DMS114 treated with DMSO at 0.1 percent for 48 hours (cell line): ENCODE data around the gene IFI35.

ENCODE experiments used
- DNase-seq: peaks from one replicate; lab custom pipeline; 2025; ENCODE audit not compliant: unreplicated experiment; lab: John Stamatoyannopoulos, UW

The IFI35 gene

GRCh38 chr17:43020789-43021740, 14.5 kb downstream of the IFI35 start:
- peak; percentile 23 for DNase-seq

DNA sequence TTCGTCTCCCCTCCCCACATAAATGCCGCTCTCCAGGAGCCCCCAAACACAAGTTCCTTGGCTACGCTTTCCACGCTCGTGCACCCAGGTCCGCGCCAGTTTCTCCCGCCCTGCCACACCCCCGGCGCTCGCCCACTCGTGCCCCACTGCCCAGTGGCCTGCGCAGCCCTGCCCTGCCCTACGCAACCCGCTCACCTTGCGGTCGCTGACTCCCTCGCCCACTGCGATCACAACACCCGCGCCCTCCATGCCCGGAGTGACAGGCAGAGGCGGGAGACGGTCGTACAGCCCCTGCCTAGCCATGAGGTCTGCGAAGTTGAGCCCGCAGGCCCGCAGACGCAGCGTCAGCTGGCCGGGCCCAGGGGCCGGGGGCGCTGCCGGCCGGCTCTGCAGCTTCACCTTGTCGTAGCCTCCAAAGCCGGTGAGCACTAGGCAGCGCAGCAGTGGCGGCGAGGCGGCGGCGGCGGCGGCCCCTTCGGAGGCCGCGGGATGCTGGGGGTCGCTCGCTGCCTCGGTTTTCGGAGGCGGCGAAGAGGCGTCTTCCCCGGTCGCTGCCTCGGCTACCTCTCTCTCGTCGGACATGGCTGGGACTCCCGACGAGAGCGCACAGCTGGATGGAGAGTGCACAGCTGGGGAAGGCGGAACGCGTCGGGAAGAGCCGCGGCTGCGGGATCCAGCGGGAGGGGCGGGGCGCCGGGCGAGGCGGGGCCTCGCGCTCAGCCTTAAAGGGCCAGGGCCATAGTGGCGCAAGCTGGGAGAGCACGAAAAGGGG, 15.3 kb downstream of the IFI35 start, which contains the start of gene VAT1:
Gene VAT1, minus strand, starts transcription at position 645 of the 772 bp plus-strand sequence. Its CDS starts 63 bp downstream, at position 582.
- DNase-seq, result peak; percentile 69

- peak; percentile 80 for DNase-seq
These were observed 18.1 kb downstream of the IFI35 start, which contains the start of gene RND2 for GRCh38 chr17:43024407-43025289. TSS of gene RND2 (plus strand) at chr17:43025231. CDS start at chr17:43025348, 117 bp downstream.

- no peak for DNase-seq
These were observed 18.7 kb downstream of the IFI35 start for GRCh38 chr17:43025290-43025657.

- DNase-seq, result no peak
These were observed 19.4 kb downstream of the IFI35 start for GRCh38 chr17:43025766-43026537.

- no peak for DNase-seq
These were observed 20.0 kb downstream of the IFI35 start for GRCh38 chr17:43026595-43026994.

DNA sequence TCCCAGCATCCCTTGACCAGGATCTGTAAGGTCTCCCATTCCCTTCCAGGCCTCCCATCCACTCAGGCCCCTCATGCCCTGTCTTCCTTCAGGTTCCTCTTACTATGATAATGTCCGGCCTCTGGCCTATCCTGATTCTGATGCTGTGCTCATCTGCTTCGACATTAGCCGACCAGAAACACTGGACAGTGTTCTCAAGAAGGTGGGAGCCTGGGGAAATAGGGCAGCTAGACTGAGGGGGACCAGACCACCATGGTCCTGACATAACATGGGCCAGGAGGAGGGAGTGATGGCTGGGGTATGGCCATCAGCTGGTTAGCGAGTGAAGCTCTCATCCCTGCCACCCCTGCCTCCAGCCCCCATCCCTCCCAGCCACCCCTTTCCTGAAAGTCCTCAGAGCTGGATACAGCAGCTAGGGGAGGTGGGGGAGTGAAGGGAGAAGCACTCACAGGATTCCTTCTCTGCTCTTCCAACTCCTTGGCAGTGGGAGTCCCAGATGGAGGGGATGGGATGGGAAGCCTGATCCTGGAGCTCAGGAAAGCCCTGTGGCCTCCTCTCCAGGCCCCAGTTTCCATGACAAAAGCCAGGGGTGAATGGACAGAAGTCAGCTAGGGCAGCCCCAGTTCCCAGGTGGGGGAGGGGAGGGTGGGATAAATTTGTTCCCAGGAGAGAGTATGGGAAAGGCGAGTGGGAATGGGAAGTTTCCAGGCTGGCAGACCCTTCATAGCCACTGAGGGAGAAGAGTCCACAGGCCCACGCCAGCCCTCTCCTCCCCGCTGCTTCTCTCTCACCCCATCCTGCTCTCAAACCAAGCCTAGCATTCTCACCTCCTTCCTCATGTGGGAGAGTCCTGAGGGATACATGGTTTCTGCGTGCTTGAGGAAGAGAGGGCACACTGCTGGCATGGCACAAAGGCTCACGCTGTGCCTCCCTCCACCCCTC, 20.8 kb downstream of the IFI35 start:
- no peak for DNase-seq

DNA sequence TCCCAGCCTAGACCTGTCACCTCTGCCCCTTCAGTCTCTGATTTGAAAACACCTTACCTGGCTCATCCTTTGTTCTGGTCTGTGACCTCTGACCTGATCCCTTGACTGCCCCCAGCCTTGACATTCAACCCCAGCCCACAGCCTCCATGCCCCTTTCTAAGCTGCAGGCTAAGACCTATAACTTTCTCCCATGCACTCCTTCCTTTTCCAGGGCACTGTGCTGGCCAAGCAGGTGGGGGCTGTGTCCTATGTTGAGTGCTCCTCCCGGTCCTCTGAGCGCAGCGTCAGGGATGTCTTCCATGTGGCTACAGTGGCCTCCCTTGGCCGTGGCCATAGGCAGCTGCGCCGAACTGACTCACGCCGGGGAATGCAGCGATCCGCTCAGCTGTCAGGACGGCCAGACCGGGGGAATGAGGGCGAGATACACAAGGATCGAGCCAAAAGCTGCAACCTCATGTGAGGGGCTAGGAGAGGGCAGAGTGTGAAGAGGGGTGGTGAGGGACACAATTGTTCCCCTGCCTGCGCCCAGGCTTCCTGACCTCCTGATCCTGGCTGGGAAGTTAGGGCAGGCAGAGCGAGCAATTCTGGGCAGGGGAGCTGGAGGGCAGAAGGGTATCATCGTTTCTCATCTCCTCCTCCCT, 21.8 kb downstream of the IFI35 start:
- no peak for DNase-seq

- no peak for DNase-seq
These were observed 23.7 kb downstream of the IFI35 start for GRCh38 chr17:43030137-43030767.

- DNase-seq, result no peak
These were observed 25.1 kb downstream of the IFI35 start for GRCh38 chr17:43031666-43032065.

DNA sequence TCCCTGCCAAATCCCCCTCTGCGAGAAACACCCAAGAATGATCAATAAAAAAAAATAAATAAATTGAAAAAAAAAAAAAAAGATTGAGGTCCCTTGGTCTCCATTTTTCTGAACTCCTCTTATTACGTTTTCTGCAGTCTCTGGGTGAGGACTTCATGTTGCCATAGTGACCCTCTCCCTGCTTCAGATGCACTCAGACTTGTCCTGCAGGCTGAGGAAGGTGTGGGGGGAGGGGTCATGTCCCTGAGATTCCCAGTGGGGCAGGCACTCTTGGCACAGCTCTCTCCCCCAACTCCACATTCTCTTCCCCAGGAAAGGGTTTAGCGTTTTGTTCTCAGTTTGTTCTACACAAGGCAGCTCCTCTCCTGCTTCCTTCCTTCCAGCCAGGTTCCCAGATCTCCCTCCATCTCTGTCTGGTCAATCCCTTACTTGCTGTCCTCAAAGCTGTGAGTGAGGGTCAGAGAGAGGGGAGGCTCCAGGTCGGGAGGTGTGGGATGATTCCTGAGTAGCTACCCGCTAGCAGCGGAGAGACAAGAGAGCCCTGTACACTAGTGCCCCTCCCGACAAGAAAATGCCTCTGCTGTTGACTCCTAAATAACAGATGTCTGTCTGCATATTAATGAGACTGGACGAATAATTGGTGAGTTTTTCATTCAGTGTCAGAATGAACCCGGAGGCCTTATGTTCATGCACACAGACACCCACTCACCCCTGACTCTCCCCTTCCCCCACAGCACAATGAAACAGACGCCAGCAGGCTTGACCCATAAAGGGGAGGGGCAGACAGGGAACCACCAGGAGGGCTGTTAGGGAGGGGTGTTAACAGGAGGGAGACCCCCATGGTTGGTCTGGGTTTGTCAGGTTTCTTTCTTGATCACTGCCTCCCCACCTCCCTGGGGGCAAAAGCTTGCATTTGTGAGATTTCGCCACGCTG, 27.6 kb downstream of the IFI35 start:
- DNase-seq, result no peak

DNA sequence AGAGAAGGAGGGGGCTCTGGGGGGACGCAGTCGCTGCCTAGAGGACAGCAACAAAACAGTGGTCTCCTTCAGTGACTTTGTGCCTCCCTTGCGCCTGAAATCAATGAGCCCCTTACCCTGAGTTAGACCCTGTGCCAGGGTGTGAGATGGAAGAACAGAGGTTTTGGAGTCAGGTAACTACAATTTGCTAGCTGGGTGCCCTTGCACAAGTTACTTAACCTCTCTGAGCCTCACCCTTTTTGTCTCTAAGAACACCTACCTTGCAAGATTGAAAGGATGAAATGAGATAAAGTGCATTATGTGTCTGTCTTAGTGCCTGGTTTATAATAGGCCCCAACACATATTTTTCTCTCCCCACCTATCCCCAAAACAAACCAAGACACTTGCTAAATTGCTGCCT, 28.3 kb downstream of the IFI35 start:
- no peak for DNase-seq

- no peak for DNase-seq
These were observed 33.1 kb downstream of the IFI35 start for GRCh38 chr17:43039646-43040045.

- no peak for DNase-seq
These were observed 34.1 kb downstream of the IFI35 start for GRCh38 chr17:43040655-43041054.

- DNase-seq, result no peak
These were observed 35.5 kb downstream of the IFI35 start for GRCh38 chr17:43042025-43042628.

GRCh38 chr17:43043307-43043706, 36.7 kb downstream of the IFI35 start:
- DNase-seq, result no peak

DNA sequence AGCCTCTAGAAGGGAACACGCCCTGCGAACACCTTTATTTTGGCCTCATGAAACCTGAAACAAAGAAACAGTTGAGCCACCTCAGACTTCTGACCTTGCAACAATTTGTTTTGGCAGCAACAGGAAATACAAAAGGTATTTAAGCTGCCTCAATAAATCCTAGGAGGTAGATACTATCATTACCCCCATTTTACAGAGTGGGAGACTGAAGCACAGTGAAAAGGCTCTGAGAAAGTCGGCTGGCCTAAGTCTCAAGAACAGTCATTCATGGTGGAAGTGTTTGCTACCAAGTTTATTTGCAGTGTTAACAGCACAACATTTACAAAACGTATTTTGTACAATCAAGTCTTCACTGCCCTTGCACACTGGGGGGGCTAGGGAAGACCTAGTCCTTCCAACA, 37.4 kb downstream of the IFI35 start:
- no peak for DNase-seq
